ENCODE measurements around the gene PODNL1.

Gene PODNL1

DNA sequence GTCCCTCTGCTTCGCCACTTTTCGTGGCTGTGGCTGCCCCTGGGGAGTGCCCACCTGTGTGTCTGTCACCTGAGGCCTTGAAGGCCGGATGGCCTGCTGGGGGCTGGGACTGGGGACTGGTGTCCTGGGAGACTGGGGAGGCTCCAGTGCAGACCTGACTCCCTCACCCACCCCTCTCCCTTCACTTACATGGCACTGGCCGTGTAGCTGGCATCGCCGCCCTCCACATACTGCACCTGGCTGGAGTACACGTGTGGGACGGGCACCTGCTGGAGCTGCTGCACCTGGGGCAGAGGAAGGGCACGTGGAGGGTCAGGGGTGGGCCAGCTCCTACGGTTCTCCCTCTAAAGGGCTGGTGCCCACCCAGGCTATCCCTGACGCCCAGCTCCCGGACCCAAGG, 39.6 kb upstream of the PODNL1 start:
- Histone ChIP-seq H3K4me3 (ENCODE audit: low read length) (no peak overlapping the region), H3K79me2 (ENCODE audit: control insufficient read depth, low read length) (no peaks in the 10 kb centered on the region), H3F3A (ENCODE audit: control insufficient read depth, insufficient read depth) (no peaks in the 10 kb centered on the region), H3K27me3 (ENCODE audit: control insufficient read depth, low read length) (no peaks in the 10 kb centered on the region), H3K9me2 (replicated peaks; ENCODE audit: control insufficient read depth, low read length) (no peaks in the 10 kb centered on the region), H3K27ac (ENCODE audit: low read depth, low read length) (no peak overlapping the region), H4K20me1 (ENCODE audit: control insufficient read depth, insufficient read depth, low read depth, low read length) (no peaks in the 10 kb centered on the region), H3K9me3 (ENCODE audit: control insufficient read depth, insufficient read depth, low read length) (no peaks in the 10 kb centered on the region), H3K4me2 (ENCODE audit: low read length) (no peak overlapping the region), H3K36me3 (ENCODE audit: control insufficient read depth, low read length) (peaks cover 11% of the 10 kb centered on the region; the same call in 1 of the 2 replicates), H3K4me1 (ENCODE audit: control insufficient read depth, low read length) (peaks cover 24% of the 10 kb centered on the region)
- TF ChIP-seq, protein P1, sequence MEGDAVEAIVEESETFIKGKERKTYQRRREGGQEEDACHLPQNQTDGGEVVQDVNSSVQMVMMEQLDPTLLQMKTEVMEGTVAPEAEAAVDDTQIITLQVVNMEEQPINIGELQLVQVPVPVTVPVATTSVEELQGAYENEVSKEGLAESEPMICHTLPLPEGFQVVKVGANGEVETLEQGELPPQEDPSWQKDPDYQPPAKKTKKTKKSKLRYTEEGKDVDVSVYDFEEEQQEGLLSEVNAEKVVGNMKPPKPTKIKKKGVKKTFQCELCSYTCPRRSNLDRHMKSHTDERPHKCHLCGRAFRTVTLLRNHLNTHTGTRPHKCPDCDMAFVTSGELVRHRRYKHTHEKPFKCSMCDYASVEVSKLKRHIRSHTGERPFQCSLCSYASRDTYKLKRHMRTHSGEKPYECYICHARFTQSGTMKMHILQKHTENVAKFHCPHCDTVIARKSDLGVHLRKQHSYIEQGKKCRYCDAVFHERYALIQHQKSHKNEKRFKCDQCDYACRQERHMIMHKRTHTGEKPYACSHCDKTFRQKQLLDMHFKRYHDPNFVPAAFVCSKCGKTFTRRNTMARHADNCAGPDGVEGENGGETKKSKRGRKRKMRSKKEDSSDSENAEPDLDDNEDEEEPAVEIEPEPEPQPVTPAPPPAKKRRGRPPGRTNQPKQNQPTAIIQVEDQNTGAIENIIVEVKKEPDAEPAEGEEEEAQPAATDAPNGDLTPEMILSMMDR (IDR thresholded peaks at IDR 0.05; ENCODE audit: low read depth, low read length, poor library complexity, severe bottlenecking): no peak
- no peak for TF ChIP-seq EZH2phosphoT487 (IDR thresholded peaks at IDR 0.05; ENCODE audit: borderline replicate concordance, low read length)

DNA sequence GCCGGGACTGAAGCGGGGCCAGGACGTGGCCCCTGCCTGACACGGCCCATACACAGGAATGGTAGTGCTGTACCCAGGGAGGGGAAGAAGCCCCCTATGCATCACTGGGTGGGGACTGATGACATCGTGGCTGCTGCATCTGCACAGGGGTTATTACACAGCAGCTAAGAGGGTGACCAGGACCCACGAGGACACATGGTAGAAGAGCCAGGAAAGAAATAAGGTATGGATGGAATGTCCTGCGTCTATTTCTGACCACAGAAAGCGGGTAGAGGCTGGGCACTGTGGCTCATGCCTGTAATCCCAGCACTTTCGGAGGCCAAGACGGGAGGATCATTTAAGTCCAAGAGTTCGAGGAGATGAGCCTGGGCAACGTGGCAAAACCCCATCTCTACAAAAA, 38.2 kb upstream of the PODNL1 start:
- Histone ChIP-seq H3K4me3 (ENCODE audit: low read length) (no peak overlapping the region), H3K27me3 (ENCODE audit: control insufficient read depth, low read length) (no peaks in the 10 kb centered on the region), H3K27ac (ENCODE audit: low read depth, low read length) (no peak overlapping the region), H3K36me3 (ENCODE audit: control insufficient read depth, low read length) (peaks cover 5% of the 10 kb centered on the region; the same call in 1 of the 2 replicates), H3K9me3 (ENCODE audit: control insufficient read depth, insufficient read depth, low read length) (no peaks in the 10 kb centered on the region), H4K20me1 (ENCODE audit: control insufficient read depth, insufficient read depth, low read depth, low read length) (no peaks in the 10 kb centered on the region), H3K9me2 (replicated peaks; ENCODE audit: control insufficient read depth, low read length) (no peaks in the 10 kb centered on the region), H3F3A (ENCODE audit: control insufficient read depth, insufficient read depth) (no peaks in the 10 kb centered on the region), H3K4me2 (ENCODE audit: low read length) (no peak overlapping the region), H3K79me2 (ENCODE audit: control insufficient read depth, low read length) (no peaks in the 10 kb centered on the region), H3K4me1 (ENCODE audit: control insufficient read depth, low read length) (peaks cover 11% of the 10 kb centered on the region)
- TF ChIP-seq EZH2phosphoT487 (IDR thresholded peaks at IDR 0.05; ENCODE audit: borderline replicate concordance, low read length): no peak
- TF ChIP-seq, protein P1 (IDR thresholded peaks at IDR 0.05; ENCODE audit: low read depth, low read length, poor library complexity, severe bottlenecking): no peak

DNA sequence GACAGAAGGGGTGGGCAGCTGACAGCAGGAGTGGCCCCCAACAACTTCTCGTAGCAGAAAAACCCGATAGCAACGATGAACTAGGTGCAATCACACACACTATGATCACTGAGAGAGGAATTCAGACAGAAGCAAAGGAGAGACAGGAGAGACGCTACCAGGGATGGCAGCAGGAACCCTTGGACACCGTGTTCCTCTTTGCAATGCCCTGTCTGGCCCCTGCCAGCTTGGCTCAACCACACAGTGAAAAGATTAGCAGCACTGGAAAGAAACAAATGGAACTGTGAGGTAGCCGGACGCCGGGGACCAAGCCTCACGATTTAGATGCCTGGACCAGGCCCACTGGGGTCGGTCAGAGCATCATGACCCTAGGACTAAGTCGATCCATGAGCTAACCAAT, 37.7 kb upstream of the PODNL1 start:
- Histone ChIP-seq H3F3A (ENCODE audit: control insufficient read depth, insufficient read depth) (no peaks in the 10 kb centered on the region), H3K4me1 (ENCODE audit: control insufficient read depth, low read length) (peaks cover 10% of the 10 kb centered on the region), H3K36me3 (ENCODE audit: control insufficient read depth, low read length) (peaks cover 5% of the 10 kb centered on the region; the same call in 1 of the 2 replicates), H3K4me2 (ENCODE audit: low read length) (no peak overlapping the region), H3K9me3 (ENCODE audit: control insufficient read depth, insufficient read depth, low read length) (no peaks in the 10 kb centered on the region), H3K4me3 (ENCODE audit: low read length) (no peak overlapping the region), H4K20me1 (ENCODE audit: control insufficient read depth, insufficient read depth, low read depth, low read length) (no peaks in the 10 kb centered on the region), H3K79me2 (ENCODE audit: control insufficient read depth, low read length) (no peaks in the 10 kb centered on the region), H3K27ac (ENCODE audit: low read depth, low read length) (no peak overlapping the region), H3K9me2 (replicated peaks; ENCODE audit: control insufficient read depth, low read length) (no peaks in the 10 kb centered on the region), H3K27me3 (ENCODE audit: control insufficient read depth, low read length) (no peaks in the 10 kb centered on the region)
- TF ChIP-seq, protein P1 (IDR thresholded peaks at IDR 0.05; ENCODE audit: low read depth, low read length, poor library complexity, severe bottlenecking): no peak
- TF ChIP-seq EZH2phosphoT487 (IDR thresholded peaks at IDR 0.05; ENCODE audit: borderline replicate concordance, low read length): no peak
